SK-N-SH (cell line): ENCODE data around the gene SERPINB10. TPM values are rescaled to one million over a fixed set of nuclear protein-coding genes. Genes with fewer than 3 reads are reported as not detected.

Source experiments
- CTCF ChIA-PET: fragments of 300-600, 350-600 bp; formaldehyde crosslinking; extraction: SDS; loops from one replicate; lab custom pipeline; 2021; lab: Yijun Ruan, JAX
- POLR2A ChIA-PET: fragments of 350-600 bp; sonication (Branson Sonifier 250); formaldehyde crosslinking; extraction: SDS; loops from one replicate; lab custom pipeline; 2020; ENCODE audit warnings: antibody characterized with exemption, inconsistent platforms; lab: Yijun Ruan, JAX
- DNase-seq: peaks from one replicate; pipeline ENCODE4 v3.0.0; 2012
- H2AFZ ChIP-seq: fragments of 200-600 bp; sonication (generic); 2 replicates; pipeline ENCODE4 v1.8.1; 2016; ENCODE audit warnings: antibody characterized with exemption, mild to moderate bottlenecking, low read depth
- H3F3A ChIP-seq: fragments of 200-600 bp; sonication (generic); replicated peaks from 2 replicates; pipeline ENCODE3; 2016; ENCODE audit warnings: antibody characterized with exemption, mild to moderate bottlenecking; ENCODE audit not compliant: insufficient read depth
- H3K27ac ChIP-seq, 2 experiments: fragments of 200-500 bp in 1 of 2; fragments of 200-600 bp in 1 of 2; sonication (Bioruptor generic) in 1 of 2; sonication (generic), shearing (Covaris generic) in 1 of 2; 2 replicates each; pipeline versions ENCODE4 v1.5.1 to v1.6.1; 2014 to 2016; ENCODE audit warnings: low read depth in 2 of 2, inconsistent platforms in 1 of 2, low read length in 1 of 2, mild to moderate bottlenecking in 1 of 2, mixed read lengths in 1 of 2
- H3K27me3 ChIP-seq: fragments of 200-600 bp; sonication (generic), shearing (Covaris generic); 2 replicates; pipeline ENCODE4 v1.6.1; 2016; ENCODE audit warnings: mixed run types; ENCODE audit not compliant: insufficient read depth
- H3K36me3 ChIP-seq, 2 experiments: fragments of 200-500 bp in 1 of 2; fragments of 200-600 bp in 1 of 2; sonication (Bioruptor generic) in 1 of 2; sonication (generic) in 1 of 2; replicated peaks in 1 of 2; 2 replicates each; pipeline versions ENCODE3 to v1.5.1; 2014 to 2016; ENCODE audit warnings: low read length in 1 of 2, mild to moderate bottlenecking in 1 of 2; ENCODE audit not compliant: insufficient read depth in 2 of 2, control insufficient read depth in 1 of 2
- H3K4me1 ChIP-seq, 2 experiments: fragments of 200-500 bp in 1 of 2; fragments of 200-600 bp in 1 of 2; sonication (Bioruptor generic) in 1 of 2; sonication (generic), shearing (Covaris generic) in 1 of 2; 2 replicates each; pipeline versions ENCODE4 v1.5.1 to v1.6.1; 2014 to 2016; ENCODE audit warnings: low read depth in 1 of 2, low read length in 1 of 2, mixed run types in 1 of 2; ENCODE audit not compliant: insufficient read depth in 2 of 2, control insufficient read depth in 1 of 2
- H3K4me2 ChIP-seq: fragments of 200-600 bp; sonication (generic), shearing (Covaris generic); 2 replicates; pipeline ENCODE4 v1.6.1; 2017; ENCODE audit warnings: mixed run types
- H3K4me3 ChIP-seq, 2 experiments: fragments of 200-500 bp in 1 of 2; fragments of 200-600 bp in 1 of 2; sonication (Bioruptor generic) in 1 of 2; sonication (generic), shearing (Covaris generic) in 1 of 2; 2 replicates each; pipeline versions ENCODE4 v1.5.1 to v1.8.1; 2014 to 2016; ENCODE audit warnings: low read depth in 2 of 2, inconsistent platforms in 1 of 2, low read length in 1 of 2, mild to moderate bottlenecking in 1 of 2, mixed read lengths in 1 of 2, moderate library complexity in 1 of 2
- H3K79me2 ChIP-seq: fragments of 200-600 bp; sonication (generic); 2 replicates; pipeline ENCODE4 v1.8.1; 2017; ENCODE audit warnings: mild to moderate bottlenecking; ENCODE audit not compliant: insufficient read depth
- H3K9ac ChIP-seq: fragments of 200-600 bp; sonication (generic); 2 replicates; pipeline ENCODE4 v1.6.1; 2017; ENCODE audit warnings: mixed run types
- H3K9me2 ChIP-seq: fragments of 200-600 bp; sonication (generic); 2 replicates; pipeline ENCODE4 v1.6.1; 2017; ENCODE audit warnings: mixed run types
- H3K9me3 ChIP-seq: fragments of 200-600 bp; sonication (generic); 2 replicates; pipeline ENCODE4 v1.6.1; 2017; ENCODE audit warnings: mixed run types, mild to moderate bottlenecking, moderate library complexity
- H4K20me1 ChIP-seq: fragments of 200-600 bp; sonication (generic); 2 replicates; pipeline ENCODE4 v1.6.1; 2017; ENCODE audit warnings: mild to moderate bottlenecking, mixed run types; ENCODE audit not compliant: insufficient read depth
- CHD2 ChIP-seq: fragments of 150-350 bp; IDR thresholded peaks from 2 replicates; pipeline ENCODE4 v1.6.1; 2018; ENCODE audit warnings: low read length; ENCODE audit not compliant: partially characterized antibody
- EP300 ChIP-seq, 2 experiments: IDR thresholded peaks; 2 replicates each; pipeline versions ENCODE4 v1.4.0 to v1.6.1; 2012; ENCODE audit warnings: borderline replicate concordance in 1 of 2, low read depth in 1 of 2, low read length in 1 of 2
- FOXM1 ChIP-seq: IDR thresholded peaks from 2 replicates; pipeline ENCODE4 v1.4.0; 2012; ENCODE audit warnings: low read depth, mild to moderate bottlenecking
- GABPA ChIP-seq: IDR thresholded peaks from 2 replicates; pipeline ENCODE4 v1.4.0; 2012; ENCODE audit warnings: low read depth, mild to moderate bottlenecking
- IRF3 ChIP-seq: fragments of 150-350 bp; IDR thresholded peaks from 2 replicates; pipeline ENCODE4 v1.6.1; 2016; ENCODE audit warnings: mild to moderate bottlenecking, low read depth, low read length
- NFIC ChIP-seq: IDR thresholded peaks from 2 replicates; pipeline ENCODE4 v1.4.0; 2012; ENCODE audit warnings: borderline replicate concordance
- PBX3 ChIP-seq: IDR thresholded peaks from 2 replicates; pipeline ENCODE4; 2012
- POLR2AphosphoS5 ChIP-seq: IDR thresholded peaks from 2 replicates; pipeline ENCODE4 v1.6.1; 2012; ENCODE audit warnings: low read depth, low read length
- RAD21 ChIP-seq: IDR thresholded peaks from 2 replicates; pipeline ENCODE4 v1.6.1; 2012; ENCODE audit warnings: mild to moderate bottlenecking, low read length
- REST ChIP-seq: IDR thresholded peaks from 2 replicates; pipeline ENCODE4 v1.6.1; 2012; ENCODE audit warnings: mild to moderate bottlenecking, low read depth, low read length, moderate library complexity
- SIN3A ChIP-seq: IDR thresholded peaks from 2 replicates; pipeline ENCODE4 v1.6.1; 2012; ENCODE audit warnings: low read depth, mild to moderate bottlenecking, low read length, moderate library complexity, borderline replicate concordance
- SMC3 ChIP-seq: IDR thresholded peaks from 2 replicates; pipeline ENCODE4 v1.6.1; 2012; ENCODE audit warnings: low read depth, low read length, improper control_type of control experiment
- TAF1 ChIP-seq: IDR thresholded peaks from 2 replicates; pipeline ENCODE4 v1.6.1; 2012; ENCODE audit warnings: low read depth, mild to moderate bottlenecking, low read length, moderate library complexity, borderline replicate concordance
- WGBS: methylation state at CpG from one replicate; pipeline ENCODE4 v1.1.6; 2017; ENCODE audit warnings: low lambda C conversion rate; 5-methylcytosine and 5-hydroxymethylcytosine counted together
- polyA plus RNA-seq, 3 experiments: library from polyadenylated mRNA; depleted of rRNA; stranded (reverse); fragments of >200 nt; gene quantifications; 2 replicates each; pipeline ENCODE4 v1.2.3, GENCODE V29; 2012

SERPINB10 gene
- polyA plus RNA-seq, 1 of the 3 experiments (the other 2 are of a cell fraction) = 0.10 TPM

- no peak for TF ChIP-seq CHD2
- TF ChIP-seq FOXM1 = no peak
- no peak for TF ChIP-seq EP300 (IDR thresholded peaks at IDR 0.05; ENCODE audit: borderline replicate concordance in 1 of 2, low read depth in 1 of 2, low read length in 1 of 2)
- no peak for TF ChIP-seq NFIC
- TF ChIP-seq SIN3A = no peak
- TF ChIP-seq POLR2AphosphoS5 = no peak
- no peak for TF ChIP-seq REST
- no peak for TF ChIP-seq IRF3
- TF ChIP-seq PBX3 = no peak
- TF ChIP-seq RAD21 = no peak
- no peak for TF ChIP-seq TAF1
- TF ChIP-seq GABPA = no peak
- TF ChIP-seq SMC3 = no peak
- H3K9me2 ChIP-seq = no peaks in the 10 kb centered on the region
- peak overlapping the region in 1 of 2 experiments; percentile 92; a peak in 2 of 4 replicates for H3K27ac ChIP-seq
- CTCF ChIA-PET = no interaction called here
- POLR2A ChIA-PET = no interaction called here
- no peaks in the 10 kb centered on the region for H3K9me3 ChIP-seq
- H4K20me1 ChIP-seq = no peaks in the 10 kb centered on the region
- peaks cover 19% of the 10 kb centered on the region for H3K79me2 ChIP-seq
- no peak overlapping the region for H2AFZ ChIP-seq
- H3F3A ChIP-seq = peaks cover 4% of the 10 kb centered on the region
- DNase-seq = no peak
- H3K27me3 ChIP-seq = no peaks in the 10 kb centered on the region
- 95% methylated on average over 13 of the region's 13 CpGs for WGBS
- H3K36me3 ChIP-seq = no peaks in the 10 kb centered on the region
- no peak overlapping the region for H3K9ac ChIP-seq
- peaks cover 0 to 10% of the 10 kb centered on the region in 2 experiments; a peak in 3 of 4 replicates for H3K4me1 ChIP-seq
- H3K4me3 ChIP-seq = no peak overlapping the region
- peak overlapping the region; percentile 94; the same call in 1 of the 2 replicates for H3K4me2 ChIP-seq
Observed at GRCh38 chr18:63971320-63972001, 63.7 kb downstream of the SERPINB10 start.
